IMR-90 (cell line): ENCODE measurements around the gene TSPAN33. TPM values are rescaled to one million over a fixed set of nuclear protein-coding genes. Genes with fewer than 3 reads are reported as not detected.

Experiments
- ATAC-seq: fragments of 200-7000 bp; cut with Tn5 transposase; 2 replicates; pipeline ENCODE4 v1.9.1; 2020; ENCODE audit warnings: low read depth, mild to moderate bottlenecking, moderate library complexity
- BruUV-seq: library from RNA; stranded (reverse); fragments of 400-500 nt; replicated peaks from 2 replicates; lab custom pipeline; 2021; lab: Mats Ljungman, UMichigan
- CTCF ChIA-PET: fragments of 300-600 bp; formaldehyde crosslinking; extraction: SDS; loops from one replicate; lab custom pipeline; 2021; ENCODE audit warnings: antibody characterized with exemption; lab: Yijun Ruan, JAX
- POLR2A ChIA-PET: fragments of 300-600 bp; sonication (Branson Sonifier 250); formaldehyde crosslinking; loops from one replicate; lab custom pipeline; 2022; ENCODE audit warnings: antibody characterized with exemption; ENCODE audit not compliant: unreplicated experiment; lab: Charles Lee
- DNase-seq: peaks from one replicate; pipeline ENCODE4 v3.0.0; 2013
- H2AFZ ChIP-seq: replicated peaks from 2 replicates; pipeline ENCODE3; 2013; ENCODE audit warnings: low read length, mild to moderate bottlenecking; ENCODE audit not compliant: poor library complexity
- H2AK5ac ChIP-seq: 2 replicates; pipeline ENCODE4 v1.6.1; 2013; ENCODE audit warnings: low read depth, low read length, inconsistent platforms
- H2AK9ac ChIP-seq: replicated peaks from 2 replicates; pipeline ENCODE3; 2013; ENCODE audit warnings: mild to moderate bottlenecking, low read depth, low read length, moderate library complexity; ENCODE audit not compliant: poor library complexity
- H2BK120ac ChIP-seq: 2 replicates; pipeline ENCODE4 v1.6.1; 2013; ENCODE audit warnings: low read depth, low read length, inconsistent platforms
- H2BK15ac ChIP-seq: 3 replicates; pipeline ENCODE4 v1.6.1; 2013; ENCODE audit warnings: low read depth, low read length, inconsistent platforms
- H2BK20ac ChIP-seq: 2 replicates; pipeline ENCODE4 v1.6.1; 2013; ENCODE audit warnings: low read depth, mild to moderate bottlenecking, inconsistent platforms, low read length, moderate library complexity
- H2BK5ac ChIP-seq: 2 replicates; pipeline ENCODE4 v1.6.1; 2013; ENCODE audit warnings: mild to moderate bottlenecking, low read depth, low read length, inconsistent platforms; ENCODE audit not compliant: poor library complexity, severe bottlenecking
- H3K14ac ChIP-seq: replicated peaks from 2 replicates; pipeline ENCODE4 v1.6.1; 2013; ENCODE audit warnings: low read depth, low read length, inconsistent platforms
- H3K18ac ChIP-seq: 2 replicates; pipeline ENCODE4 v1.6.1; 2013; ENCODE audit warnings: low read depth, low read length, control low read depth
- H3K23ac ChIP-seq: 2 replicates; pipeline ENCODE4 v1.6.1; 2013; ENCODE audit warnings: low read depth, low read length, inconsistent platforms
- H3K27ac ChIP-seq: 2 replicates; pipeline ENCODE4 v1.5.1; 2013; ENCODE audit warnings: mild to moderate bottlenecking, control low read depth, low read length; ENCODE audit not compliant: insufficient read depth
- H3K27me3 ChIP-seq: 2 replicates; pipeline ENCODE4 v1.6.1; 2013; ENCODE audit warnings: low read length; ENCODE audit not compliant: control insufficient read depth, insufficient read depth
- H3K36me3 ChIP-seq: 2 replicates; pipeline ENCODE4 v1.6.1; 2013; ENCODE audit warnings: low read length, mixed read lengths; ENCODE audit not compliant: control insufficient read depth, insufficient read depth
- H3K4ac ChIP-seq: 2 replicates; pipeline ENCODE4 v1.6.1; 2013; ENCODE audit warnings: low read depth, low read length, inconsistent platforms
- H3K4me1 ChIP-seq: 2 replicates; pipeline ENCODE4 v1.6.1; 2013; ENCODE audit warnings: low read length, mixed read lengths; ENCODE audit not compliant: control insufficient read depth, insufficient read depth
- H3K4me2 ChIP-seq: 2 replicates; pipeline ENCODE4 v1.6.1; 2013; ENCODE audit warnings: low read depth, mild to moderate bottlenecking, control low read depth, low read length, moderate library complexity
- H3K4me3 ChIP-seq: 2 replicates; pipeline ENCODE4 v1.5.1; 2013; ENCODE audit warnings: low read depth, mild to moderate bottlenecking, control low read depth, low read length, moderate library complexity; ENCODE audit not compliant: insufficient read depth
- H3K56ac ChIP-seq: 2 replicates; pipeline ENCODE4 v1.6.1; 2013; ENCODE audit warnings: low read length, inconsistent platforms; ENCODE audit not compliant: insufficient read depth; ENCODE audit errors: extremely low read depth
- H3K79me1 ChIP-seq, 2 experiments: 2 replicates each; pipeline ENCODE4 v1.6.1; 2013; ENCODE audit warnings: low read length in 2 of 2, inconsistent platforms in 1 of 2, low read depth in 1 of 2
- H3K9ac ChIP-seq: 2 replicates; pipeline ENCODE4 v1.6.1; 2013; ENCODE audit warnings: low read depth, low read length, control low read depth
- H3K9me1 ChIP-seq: 2 replicates; pipeline ENCODE4 v1.6.1; 2013; ENCODE audit warnings: low read length, inconsistent platforms; ENCODE audit not compliant: insufficient read depth
- H3K9me3 ChIP-seq: 2 replicates; pipeline ENCODE4 v1.6.1; 2013; ENCODE audit warnings: low read length; ENCODE audit not compliant: control insufficient read depth, insufficient read depth
- H4K20me1 ChIP-seq: 2 replicates; pipeline ENCODE4 v1.6.1; 2013; ENCODE audit warnings: low read length, inconsistent platforms; ENCODE audit not compliant: insufficient read depth
- H4K5ac ChIP-seq: 2 replicates; pipeline ENCODE4 v1.6.1; 2013; ENCODE audit warnings: mild to moderate bottlenecking, low read depth, low read length, control low read depth
- H4K8ac ChIP-seq, 2 experiments: 2 replicates each; pipeline ENCODE4 v1.6.1; 2013; ENCODE audit warnings: low read depth in 2 of 2, low read length in 2 of 2, control low read depth in 1 of 2, inconsistent platforms in 1 of 2
- H4K91ac ChIP-seq: 2 replicates; pipeline ENCODE4 v1.6.1; 2013; ENCODE audit warnings: low read depth, low read length, inconsistent platforms; ENCODE audit not compliant: insufficient read depth
- CHD1 ChIP-seq: IDR thresholded peaks from 2 replicates; pipeline ENCODE4 v1.6.1; 2012; ENCODE audit warnings: low read depth, low read length, improper control_type of control experiment
- POLR2A ChIP-seq: IDR thresholded peaks from 2 replicates; pipeline ENCODE4 v1.6.1; 2012; ENCODE audit warnings: mild to moderate bottlenecking, low read depth, low read length
- RAD21 ChIP-seq: IDR thresholded peaks from 2 replicates; pipeline ENCODE4 v1.6.1; 2012; ENCODE audit warnings: low read length, improper control_type of control experiment
- SMC3 ChIP-seq: fragments of 150-350 bp; IDR thresholded peaks from 2 replicates; pipeline ENCODE4 v1.6.1; 2016; ENCODE audit warnings: low read depth, mild to moderate bottlenecking, antibody characterized with exemption, low read length, moderate library complexity
- WGBS, 2 experiments: methylation state at CpG; one replicate each; pipeline versions ENCODE4 v1.1.5 to v1.1.7; 2013; ENCODE audit warnings: missing lambda C conversion rate in 2 of 2; ENCODE audit not compliant: insufficient read length in 1 of 2; ENCODE audit errors: extremely low coverage in 2 of 2; 5-methylcytosine and 5-hydroxymethylcytosine counted together
- dilution Hi-C: fragments of 300-500 bp; cut with HindIII; formaldehyde crosslinking; loops from one replicate; pipeline ENCODE4 v1.14.3; 2018; ENCODE audit warnings: low sequenced_read_pairs; ENCODE audit not compliant: unreplicated experiment
- in situ Hi-C: fragments of 300-500 bp; cut with MboI; formaldehyde crosslinking; loops from 3 replicates; pipeline ENCODE4 v1.14.3; 2019; ENCODE audit warnings: low sequenced_read_pairs, inconsistent platforms, mixed read lengths
- intact Hi-C: fragments of 100-400 bp; cut with micrococcal nuclease; formaldehyde crosslinking; loops from 2 replicates; pipeline ENCODE4 v1.10.0; 2022
- polyA plus RNA-seq, 3 experiments: library from polyadenylated mRNA; depleted of rRNA; stranded (reverse); fragments of >200 nt; gene quantifications; 2 replicates each; pipeline ENCODE4 v1.2.3, GENCODE V29; 2012; ENCODE audit warnings: low replicate concordance in 1 of 3
- total RNA-seq: library from RNA; depleted of rRNA; stranded (reverse); fragments of >200 nt; gene quantifications from 2 replicates; pipeline ENCODE4 v1.2.3, GENCODE V29; 2012
- TF ChIP-seq, protein P1 (sequence below): fragments of 150-350 bp; IDR thresholded peaks from 2 replicates; pipeline ENCODE4 v1.6.1; 2016; ENCODE audit warnings: low read depth, mild to moderate bottlenecking, low read length, moderate library complexity, borderline replicate concordance

TSPAN33 gene
- total and polyA plus RNA-seq, 2 of the 4 experiments (the other 2 are of a cell fraction) = 0.17 to 0.36 TPM

DNA sequence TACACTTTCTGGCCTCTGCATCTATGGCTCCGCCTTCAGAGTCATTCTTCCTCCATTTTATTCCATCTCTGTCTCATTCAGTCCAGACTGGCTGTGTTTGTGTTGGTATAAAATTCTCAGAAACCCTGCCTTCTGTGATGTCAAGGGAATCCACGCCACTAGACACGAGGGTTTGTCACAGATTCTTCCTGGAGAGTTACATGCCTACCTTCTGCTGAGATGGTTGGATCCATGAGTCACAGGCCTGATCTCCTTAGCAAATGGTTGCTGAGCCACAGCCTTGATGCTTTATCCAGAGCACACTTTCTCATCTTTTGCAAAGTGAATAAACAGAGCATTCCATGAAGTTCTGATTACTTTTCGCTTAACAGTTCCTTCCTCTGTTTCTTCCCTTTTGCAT is 35.9 kb upstream of the TSPAN33 start:
- CTCF ChIA-PET = no interaction called here
- DNase-seq = peak; percentile 67

More for the DNA sequence above, 35.9 kb upstream of the TSPAN33 start:
- Histone ChIP-seq H2AK5ac (no peak overlapping the region), H3K14ac (no peak overlapping the region), H3K9ac (no peak overlapping the region), H3K23ac (no peak overlapping the region), H3K79me1 (no peaks in the 10 kb centered on the region), H3K27ac (no peak overlapping the region), H4K20me1 (no peaks in the 10 kb centered on the region), H3K4me2 (no peak overlapping the region), H4K91ac (no peak overlapping the region), H4K5ac (no peak overlapping the region), H2AK9ac (no peak overlapping the region), H3K4me1 (no peaks in the 10 kb centered on the region), H2BK15ac (no peak overlapping the region), H4K8ac (no peak overlapping the region), H3K4me3 (no peak overlapping the region), H3K36me3 (no peaks in the 10 kb centered on the region), H3K9me1 (no peaks in the 10 kb centered on the region), H2BK5ac (no peak overlapping the region), H3K56ac (no peak overlapping the region), H3K9me3 (no peaks in the 10 kb centered on the region), H3K27me3 (peaks cover 13% of the 10 kb centered on the region), H2AFZ (peak overlapping the region; percentile 2), H3K18ac (no peak overlapping the region), H2BK120ac (no peak overlapping the region), H2BK20ac (no peak overlapping the region), H3K4ac (no peak overlapping the region)
- dilution Hi-C loops (no loop called here), intact Hi-C loops (no loop called here), in situ Hi-C loops (no loop called here)
- BruUV-seq = no TSS peak
- ATAC-seq = peak; percentile 83
- POLR2A ChIA-PET = no interaction called here
- TF ChIP-seq SMC3 (no peak), CHD1 (no peak), POLR2A (no peak), RAD21 (no peak)
- TF ChIP-seq, protein P1, sequence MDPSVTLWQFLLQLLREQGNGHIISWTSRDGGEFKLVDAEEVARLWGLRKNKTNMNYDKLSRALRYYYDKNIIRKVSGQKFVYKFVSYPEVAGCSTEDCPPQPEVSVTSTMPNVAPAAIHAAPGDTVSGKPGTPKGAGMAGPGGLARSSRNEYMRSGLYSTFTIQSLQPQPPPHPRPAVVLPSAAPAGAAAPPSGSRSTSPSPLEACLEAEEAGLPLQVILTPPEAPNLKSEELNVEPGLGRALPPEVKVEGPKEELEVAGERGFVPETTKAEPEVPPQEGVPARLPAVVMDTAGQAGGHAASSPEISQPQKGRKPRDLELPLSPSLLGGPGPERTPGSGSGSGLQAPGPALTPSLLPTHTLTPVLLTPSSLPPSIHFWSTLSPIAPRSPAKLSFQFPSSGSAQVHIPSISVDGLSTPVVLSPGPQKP = no peak
- 42% methylated on average over 2 of the region's 4 CpGs; no CpG with 5 or more reads in 1 of the 2 experiments for WGBS, 2 experiments
